K562 (cell line): ENCODE data around the gene APOLD1. TPM values are rescaled to one million over a fixed set of nuclear protein-coding genes. Genes with fewer than 3 reads are reported as not detected.

Experiments
- ATAC-seq: fragments of 200-7000 bp; cut with Tn5 transposase; 3 replicates; pipeline ENCODE4 v1.9.1; 2020; ENCODE audit warnings: moderate library complexity
- BruUV-seq: library from RNA; stranded (reverse); fragments of 400-500 nt; replicated peaks from 2 replicates; lab custom pipeline; 2021; lab: Mats Ljungman, UMichigan
- CTCF ChIA-PET: fragments of 300-600 bp; formaldehyde crosslinking; extraction: SDS; loops from one replicate; lab custom pipeline; 2021; ENCODE audit warnings: low intra/inter-chr PET ratio; lab: Yijun Ruan, JAX
- POLR2A ChIA-PET: fragments of 300-600, 350-650 bp; sonication (Branson Sonifier 250); formaldehyde crosslinking; extraction: SDS; loops from one replicate; lab custom pipeline; 2021; ENCODE audit warnings: antibody characterized with exemption, inconsistent platforms; lab: Yijun Ruan, JAX
- DNase-seq, 4 experiments: peaks; one replicate each; pipeline versions ENCODE4 v3.0.0 to v3.0.0-alpha.2; 2011 to 2018; ENCODE audit warnings: low spot score in 3 of 4, mixed read lengths in 3 of 4; ENCODE audit errors: extremely low read depth in 1 of 4
- FAIRE-seq: peaks from 2 replicates; lab custom pipeline; 2011; peaks lifted over from hg19 to GRCh38; lab: Jason Lieb, UNC
- H2AFZ ChIP-seq: 2 replicates; pipeline ENCODE4 v1.6.0; 2011; ENCODE audit warnings: low read depth, low read length, control low read depth, inconsistent platforms
- H3K27ac ChIP-seq: fragments of 200-600 bp; 3 replicates; pipeline ENCODE4 v1.8.0; 2011; ENCODE audit warnings: low read depth, mild to moderate bottlenecking, control low read depth, inconsistent platforms, low read length, moderate library complexity, mixed read lengths; ENCODE audit errors: extremely low read depth
- H3K27me3 ChIP-seq, 2 experiments: fragments of 300-600 bp in 1 of 2; 2 replicates in 1 of 2; 3 replicates in 1 of 2; pipeline versions ENCODE4 v1.6.0 to v1.8.0; 2011; ENCODE audit warnings: inconsistent platforms in 2 of 2, low read length in 2 of 2, mild to moderate bottlenecking in 1 of 2, mixed read lengths in 1 of 2, moderate library complexity in 1 of 2; ENCODE audit not compliant: control insufficient read depth in 2 of 2, insufficient read depth in 2 of 2
- H3K36me3 ChIP-seq: fragments of 300-600 bp; 3 replicates; pipeline ENCODE4 v1.8.0; 2011; ENCODE audit warnings: mild to moderate bottlenecking, low read length, inconsistent platforms; ENCODE audit not compliant: control insufficient read depth, insufficient read depth
- H3K4me1 ChIP-seq, 2 experiments: fragments of 200-600 bp in 1 of 2; replicated peaks in 1 of 2; 2 replicates in 1 of 2; 3 replicates in 1 of 2; pipeline versions ENCODE4 v1.5.1 to v1.8.0; 2011; ENCODE audit warnings: inconsistent platforms in 2 of 2, low read length in 2 of 2, mild to moderate bottlenecking in 1 of 2, mixed read lengths in 1 of 2, moderate library complexity in 1 of 2; ENCODE audit not compliant: control insufficient read depth in 2 of 2, insufficient read depth in 2 of 2
- H3K4me2 ChIP-seq: 2 replicates; pipeline ENCODE4 v1.6.1; 2011; ENCODE audit warnings: low read length, control low read depth, inconsistent platforms, mixed read lengths; ENCODE audit not compliant: insufficient read depth
- H3K4me3 ChIP-seq: fragments of 200-600 bp; sonication (generic), shearing (Covaris generic); 2 replicates; pipeline ENCODE4 v1.5.1; 2016; ENCODE audit warnings: control low read depth, inconsistent platforms
- H3K79me2 ChIP-seq: fragments of 200-600 bp; 3 replicates; pipeline ENCODE4 v1.8.0; 2011; ENCODE audit warnings: low read length, inconsistent platforms; ENCODE audit not compliant: control insufficient read depth, insufficient read depth
- H3K9ac ChIP-seq, 2 experiments: 2 replicates each; pipeline versions ENCODE4 v1.6.0 to v1.6.1; 2011; ENCODE audit warnings: low read depth in 2 of 2, low read length in 2 of 2, control low read depth in 1 of 2, inconsistent platforms in 1 of 2, mild to moderate bottlenecking in 1 of 2, mixed read lengths in 1 of 2; ENCODE audit not compliant: insufficient read depth in 1 of 2
- H3K9me1 ChIP-seq: one replicate; pipeline ENCODE4 v1.6.0; 2011; ENCODE audit warnings: inconsistent platforms, mild to moderate bottlenecking, low read length, moderate library complexity; ENCODE audit not compliant: control insufficient read depth, insufficient read depth
- H3K9me3 ChIP-seq: replicated peaks from 2 replicates; pipeline ENCODE4 v1.5.1; 2011; ENCODE audit warnings: low read depth, low read length, inconsistent platforms; ENCODE audit not compliant: control insufficient read depth, insufficient read depth
- H4K20me1 ChIP-seq: replicated peaks from 2 replicates; pipeline ENCODE4 v1.6.1; 2011; ENCODE audit warnings: low read length, inconsistent platforms, mixed read lengths; ENCODE audit not compliant: control insufficient read depth, insufficient read depth
- CBX3 ChIP-seq, 2 experiments: IDR thresholded peaks; 1 replicate in 1 of 2; 2 replicates in 1 of 2; pipeline ENCODE4 v1.6.1; 2012; ENCODE audit warnings: inconsistent platforms in 2 of 2, low read length in 2 of 2, borderline replicate concordance in 1 of 2, control low read depth in 1 of 2
- COPS2 ChIP-seq: fragments of 450-650 bp; conservative IDR thresholded peaks from 2 replicates; pipeline ENCODE4 v1.6.1; 2016; ENCODE audit warnings: mild to moderate bottlenecking, moderate library complexity
- E4F1 ChIP-seq: fragments of 250-450 bp; sonication (Bioruptor Pico); IDR thresholded peaks from 2 replicates; pipeline ENCODE4 v1.5.0; 2021; ENCODE audit warnings: mild to moderate bottlenecking, borderline replicate concordance
- HNRNPH1 ChIP-seq: fragments of 200-400 bp; formaldehyde crosslinking; optimal IDR thresholded peaks from 2 replicates; pipeline ENCODE3; 2017; ENCODE audit warnings: low read depth, mild to moderate bottlenecking, low read length, moderate library complexity
- KAT2B ChIP-seq: IDR thresholded peaks from one replicate; pipeline ENCODE4 v1.6.1; 2012; ENCODE audit warnings: low read depth, mild to moderate bottlenecking, control low read depth, inconsistent platforms, low read length, moderate library complexity
- KDM2B ChIP-seq: fragments of 250-450 bp; sonication (Bioruptor Pico); IDR thresholded peaks from 2 replicates; pipeline ENCODE4 v1.8.0; 2021; ENCODE audit warnings: mild to moderate bottlenecking, moderate library complexity
- TRIM28 ChIP-seq: fragments of 450-650 bp; IDR thresholded peaks from 2 replicates; pipeline ENCODE4 v1.6.1; 2017
- ZNF766 ChIP-seq: fragments of 200-800 bp; sonication (Bioruptor generic); conservative IDR thresholded peaks from 2 replicates; pipeline ENCODE4 v1.6.1; 2016; ENCODE audit warnings: missing genetic modification characterization, missing compliant biosample characterization
- WGBS: fragments of 100-300 bp; shearing (Covaris generic); methylation state at CpG from one replicate; pipeline ENCODE4 v1.1.6; 2016; ENCODE audit warnings: low coverage, mixed read lengths; ENCODE audit not compliant: insufficient coverage; ENCODE audit errors: missing lambda C conversion rate; 5-methylcytosine and 5-hydroxymethylcytosine counted together
- in situ Hi-C: fragments of 300-500 bp; cut with MboI; formaldehyde crosslinking; loops from 4 replicates; pipeline ENCODE4 v1.15.0; 2018; ENCODE audit warnings: inconsistent platforms, mixed read lengths
- intact Hi-C: fragments of 100-400 bp; cut with micrococcal nuclease; formaldehyde crosslinking; loops from 2 replicates; pipeline ENCODE4 v1.14.2; 2022
- polyA plus RNA-seq, 8 experiments: library from polyadenylated mRNA; depleted of rRNA in 4 of 8; stranded (reverse) in 5 of 8; unstranded in 3 of 8; fragments of >200 nt; fragmentation: Nextera tagmentation in 2 of 8; fragmentation: Illumina TruSeq in 1 of 8; extraction: Ambion mirVana in 2 of 8; extraction: Trizol in 1 of 8; gene quantifications; 2 replicates each; pipeline versions ENCODE4 v1.2.1 to v1.2.3, GENCODE V29; 2011 to 2014; ENCODE audit warnings: inconsistent platforms in 1 of 8, missing spikeins in 1 of 8
- total RNA-seq, 7 experiments: library from RNA; depleted of rRNA in 6 of 7; stranded (reverse); fragments of >200 nt in 6 of 7; fragmentation: Illumina TruSeq in 2 of 7; extraction: Trizol in 2 of 7; gene quantifications; 2 replicates each; pipeline versions ENCODE4 v1.2.1 to v1.2.3, GENCODE V29; 2011 to 2021; ENCODE audit warnings: low replicate concordance in 1 of 7
- TF ChIP-seq, protein P1 (sequence below): fragments of 450-650 bp; IDR thresholded peaks from 2 replicates; pipeline ENCODE4 v1.6.1; 2018; ENCODE audit warnings: mild to moderate bottlenecking, low read depth; ENCODE audit not compliant: partially characterized antibody

Gene APOLD1
- total and polyA plus RNA-seq, 9 of the 15 experiments (the other 6 are each of a cell fraction or from before 2014, with no cell fraction given), result 0.28 to 1.1 (median 0.61) TPM

DNA sequence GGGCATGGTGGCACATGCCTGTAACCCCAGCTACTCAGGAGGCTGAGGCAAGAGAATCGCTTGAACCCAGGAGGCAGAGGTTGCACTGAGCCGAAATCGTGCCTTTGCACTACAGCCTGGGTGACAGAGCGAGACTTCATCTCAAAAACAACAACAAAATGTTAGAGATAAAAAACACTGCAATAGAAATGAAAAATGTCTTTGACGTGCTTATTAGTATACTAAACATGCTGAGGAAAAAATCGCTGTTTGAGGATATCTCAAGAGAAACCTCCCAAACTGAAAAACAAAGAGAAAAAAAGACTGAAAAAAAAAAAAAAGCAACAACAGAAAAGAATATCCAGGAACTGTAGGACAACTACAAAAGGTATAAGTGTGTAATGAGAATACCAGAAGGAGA, 15.2 kb upstream of the APOLD1 start:
- Histone ChIP-seq H3K4me3 (no peak overlapping the region), H3K27me3 (no peaks in the 10 kb centered on the region), H3K27ac (no peak overlapping the region), H4K20me1 (no peaks in the 10 kb centered on the region), H3K9me1 (no peaks in the 10 kb centered on the region), H3K36me3 (no peaks in the 10 kb centered on the region), H3K9ac (no peak overlapping the region), H2AFZ (no peak overlapping the region), H3K4me2 (no peak overlapping the region), H3K4me1 (no peaks in the 10 kb centered on the region), H3K9me3 (no peaks in the 10 kb centered on the region), H3K79me2 (no peaks in the 10 kb centered on the region)
- 63% methylated on average over 5 of the region's 6 CpGs for WGBS
- POLR2A ChIA-PET, result no interaction called here
- in situ Hi-C loops, result no loop called here
- CTCF ChIA-PET, result no interaction called here
- TF ChIP-seq ZNF766 (peak; percentile 69; the same call in 1 of the 2 replicates), E4F1 (no peak), TRIM28 (peak; percentile 79; the same call in 1 of the 2 replicates), KDM2B (CRISPR knock-in tag) (no peak), COPS2 (no peak), CBX3 (IDR thresholded peaks at IDR 0.05; ENCODE audit: borderline replicate concordance in 1 of 2, low read length in 2 of 2) (peak in 1 of 2 experiments; percentile 65; a peak in 2 of 3 replicates), HNRNPH1 (no peak), KAT2B (no peak)
- TF ChIP-seq, protein P1, sequence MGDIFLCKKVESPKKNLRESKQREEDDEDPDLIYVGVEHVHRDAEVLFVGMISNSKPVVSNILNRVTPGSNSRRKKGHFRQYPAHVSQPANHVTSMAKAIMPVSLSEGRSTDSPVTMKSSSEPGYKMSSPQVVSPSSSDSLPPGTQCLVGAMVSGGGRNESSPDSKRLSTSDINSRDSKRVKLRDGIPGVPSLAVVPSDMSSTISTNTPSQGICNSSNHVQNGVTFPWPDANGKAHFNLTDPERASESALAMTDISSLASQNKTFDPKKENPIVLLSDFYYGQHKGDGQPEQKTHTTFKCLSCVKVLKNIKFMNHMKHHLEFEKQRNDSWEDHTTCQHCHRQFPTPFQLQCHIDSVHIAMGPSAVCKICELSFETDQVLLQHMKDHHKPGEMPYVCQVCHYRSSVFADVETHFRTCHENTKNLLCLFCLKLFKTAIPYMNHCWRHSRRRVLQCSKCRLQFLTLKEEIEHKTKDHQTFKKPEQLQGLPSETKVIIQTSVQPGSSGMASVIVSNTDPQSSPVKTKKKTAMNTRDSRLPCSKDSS, result peak; percentile 81
- no TSS peak for BruUV-seq
- FAIRE-seq (no peak), ATAC-seq (no peak), DNase-seq (no peak)
- intact Hi-C loops, result no loop called here
